IMR-90 (cell line): ENCODE data around the gene VPS13A. TPM values are rescaled to one million over a fixed set of nuclear protein-coding genes. Genes with fewer than 3 reads are reported as not detected.

Source experiments
- ATAC-seq: fragments of 200-7000 bp; cut with Tn5 transposase; 2 replicates; pipeline ENCODE4 v1.9.1; 2020; ENCODE audit warnings: low read depth, mild to moderate bottlenecking, moderate library complexity
- BruUV-seq: library from RNA; stranded (reverse); fragments of 400-500 nt; replicated peaks from 2 replicates; lab custom pipeline; 2021; lab: Mats Ljungman, UMichigan
- CTCF ChIA-PET: fragments of 300-600 bp; formaldehyde crosslinking; extraction: SDS; loops from one replicate; lab custom pipeline; 2021; ENCODE audit warnings: antibody characterized with exemption; lab: Yijun Ruan, JAX
- POLR2A ChIA-PET: fragments of 300-600 bp; sonication (Branson Sonifier 250); formaldehyde crosslinking; loops from one replicate; lab custom pipeline; 2022; ENCODE audit warnings: antibody characterized with exemption; ENCODE audit not compliant: unreplicated experiment; lab: Charles Lee
- DNase-seq: peaks from one replicate; pipeline ENCODE4 v3.0.0; 2013
- H2AFZ ChIP-seq: replicated peaks from 2 replicates; pipeline ENCODE3; 2013; ENCODE audit warnings: low read length, mild to moderate bottlenecking; ENCODE audit not compliant: poor library complexity
- H2AK5ac ChIP-seq: 2 replicates; pipeline ENCODE4 v1.6.1; 2013; ENCODE audit warnings: low read depth, low read length, inconsistent platforms
- H2AK9ac ChIP-seq: replicated peaks from 2 replicates; pipeline ENCODE3; 2013; ENCODE audit warnings: mild to moderate bottlenecking, low read depth, low read length, moderate library complexity; ENCODE audit not compliant: poor library complexity
- H2BK120ac ChIP-seq: 2 replicates; pipeline ENCODE4 v1.6.1; 2013; ENCODE audit warnings: low read depth, low read length, inconsistent platforms
- H2BK15ac ChIP-seq: 3 replicates; pipeline ENCODE4 v1.6.1; 2013; ENCODE audit warnings: low read depth, low read length, inconsistent platforms
- H2BK20ac ChIP-seq: 2 replicates; pipeline ENCODE4 v1.6.1; 2013; ENCODE audit warnings: low read depth, mild to moderate bottlenecking, inconsistent platforms, low read length, moderate library complexity
- H2BK5ac ChIP-seq: 2 replicates; pipeline ENCODE4 v1.6.1; 2013; ENCODE audit warnings: mild to moderate bottlenecking, low read depth, low read length, inconsistent platforms; ENCODE audit not compliant: poor library complexity, severe bottlenecking
- H3K14ac ChIP-seq: replicated peaks from 2 replicates; pipeline ENCODE4 v1.6.1; 2013; ENCODE audit warnings: low read depth, low read length, inconsistent platforms
- H3K18ac ChIP-seq: 2 replicates; pipeline ENCODE4 v1.6.1; 2013; ENCODE audit warnings: low read depth, low read length, control low read depth
- H3K23ac ChIP-seq: 2 replicates; pipeline ENCODE4 v1.6.1; 2013; ENCODE audit warnings: low read depth, low read length, inconsistent platforms
- H3K27ac ChIP-seq: 2 replicates; pipeline ENCODE4 v1.5.1; 2013; ENCODE audit warnings: mild to moderate bottlenecking, control low read depth, low read length; ENCODE audit not compliant: insufficient read depth
- H3K27me3 ChIP-seq: 2 replicates; pipeline ENCODE4 v1.6.1; 2013; ENCODE audit warnings: low read length; ENCODE audit not compliant: control insufficient read depth, insufficient read depth
- H3K36me3 ChIP-seq: 2 replicates; pipeline ENCODE4 v1.6.1; 2013; ENCODE audit warnings: low read length, mixed read lengths; ENCODE audit not compliant: control insufficient read depth, insufficient read depth
- H3K4ac ChIP-seq: 2 replicates; pipeline ENCODE4 v1.6.1; 2013; ENCODE audit warnings: low read depth, low read length, inconsistent platforms
- H3K4me1 ChIP-seq: 2 replicates; pipeline ENCODE4 v1.6.1; 2013; ENCODE audit warnings: low read length, mixed read lengths; ENCODE audit not compliant: control insufficient read depth, insufficient read depth
- H3K4me2 ChIP-seq: 2 replicates; pipeline ENCODE4 v1.6.1; 2013; ENCODE audit warnings: low read depth, mild to moderate bottlenecking, control low read depth, low read length, moderate library complexity
- H3K4me3 ChIP-seq: 2 replicates; pipeline ENCODE4 v1.5.1; 2013; ENCODE audit warnings: low read depth, mild to moderate bottlenecking, control low read depth, low read length, moderate library complexity; ENCODE audit not compliant: insufficient read depth
- H3K56ac ChIP-seq: 2 replicates; pipeline ENCODE4 v1.6.1; 2013; ENCODE audit warnings: low read length, inconsistent platforms; ENCODE audit not compliant: insufficient read depth; ENCODE audit errors: extremely low read depth
- H3K79me1 ChIP-seq, 2 experiments: 2 replicates each; pipeline ENCODE4 v1.6.1; 2013; ENCODE audit warnings: low read length in 2 of 2, inconsistent platforms in 1 of 2, low read depth in 1 of 2
- H3K9ac ChIP-seq: 2 replicates; pipeline ENCODE4 v1.6.1; 2013; ENCODE audit warnings: low read depth, low read length, control low read depth
- H3K9me1 ChIP-seq: 2 replicates; pipeline ENCODE4 v1.6.1; 2013; ENCODE audit warnings: low read length, inconsistent platforms; ENCODE audit not compliant: insufficient read depth
- H3K9me3 ChIP-seq: 2 replicates; pipeline ENCODE4 v1.6.1; 2013; ENCODE audit warnings: low read length; ENCODE audit not compliant: control insufficient read depth, insufficient read depth
- H4K20me1 ChIP-seq: 2 replicates; pipeline ENCODE4 v1.6.1; 2013; ENCODE audit warnings: low read length, inconsistent platforms; ENCODE audit not compliant: insufficient read depth
- H4K5ac ChIP-seq: 2 replicates; pipeline ENCODE4 v1.6.1; 2013; ENCODE audit warnings: mild to moderate bottlenecking, low read depth, low read length, control low read depth
- H4K8ac ChIP-seq, 2 experiments: 2 replicates each; pipeline ENCODE4 v1.6.1; 2013; ENCODE audit warnings: low read depth in 2 of 2, low read length in 2 of 2, control low read depth in 1 of 2, inconsistent platforms in 1 of 2
- H4K91ac ChIP-seq: 2 replicates; pipeline ENCODE4 v1.6.1; 2013; ENCODE audit warnings: low read depth, low read length, inconsistent platforms; ENCODE audit not compliant: insufficient read depth
- CHD1 ChIP-seq: IDR thresholded peaks from 2 replicates; pipeline ENCODE4 v1.6.1; 2012; ENCODE audit warnings: low read depth, low read length, improper control_type of control experiment
- FOS ChIP-seq: fragments of 150-350 bp; IDR thresholded peaks from 2 replicates; pipeline ENCODE4 v1.6.1; 2016; ENCODE audit warnings: low read depth, low read length
- MAFK ChIP-seq: IDR thresholded peaks from 2 replicates; pipeline ENCODE4 v1.6.1; 2012; ENCODE audit warnings: low read depth, low read length, improper control_type of control experiment
- NFE2L2 ChIP-seq: fragments of 150-350 bp; IDR thresholded peaks from 2 replicates; pipeline ENCODE4 v1.6.1; 2016; ENCODE audit warnings: low read depth, mild to moderate bottlenecking, low read length
- SMC3 ChIP-seq: fragments of 150-350 bp; IDR thresholded peaks from 2 replicates; pipeline ENCODE4 v1.6.1; 2016; ENCODE audit warnings: low read depth, mild to moderate bottlenecking, antibody characterized with exemption, low read length, moderate library complexity
- WGBS, 2 experiments: methylation state at CpG; one replicate each; pipeline versions ENCODE4 v1.1.5 to v1.1.7; 2013; ENCODE audit warnings: missing lambda C conversion rate in 2 of 2; ENCODE audit not compliant: insufficient read length in 1 of 2; ENCODE audit errors: extremely low coverage in 2 of 2; 5-methylcytosine and 5-hydroxymethylcytosine counted together
- dilution Hi-C: fragments of 300-500 bp; cut with HindIII; formaldehyde crosslinking; loops from one replicate; pipeline ENCODE4 v1.14.3; 2018; ENCODE audit warnings: low sequenced_read_pairs; ENCODE audit not compliant: unreplicated experiment
- in situ Hi-C: fragments of 300-500 bp; cut with MboI; formaldehyde crosslinking; loops from 3 replicates; pipeline ENCODE4 v1.14.3; 2019; ENCODE audit warnings: low sequenced_read_pairs, inconsistent platforms, mixed read lengths
- intact Hi-C: fragments of 100-400 bp; cut with micrococcal nuclease; formaldehyde crosslinking; loops from 2 replicates; pipeline ENCODE4 v1.10.0; 2022
- polyA plus RNA-seq, 3 experiments: library from polyadenylated mRNA; depleted of rRNA; stranded (reverse); fragments of >200 nt; gene quantifications; 2 replicates each; pipeline ENCODE4 v1.2.3, GENCODE V29; 2012; ENCODE audit warnings: low replicate concordance in 1 of 3
- total RNA-seq: library from RNA; depleted of rRNA; stranded (reverse); fragments of >200 nt; gene quantifications from 2 replicates; pipeline ENCODE4 v1.2.3, GENCODE V29; 2012

VPS13A gene
- total and polyA plus RNA-seq, 2 of the 4 experiments (the other 2 are of a cell fraction): 10.4 to 26.5 TPM

DNA sequence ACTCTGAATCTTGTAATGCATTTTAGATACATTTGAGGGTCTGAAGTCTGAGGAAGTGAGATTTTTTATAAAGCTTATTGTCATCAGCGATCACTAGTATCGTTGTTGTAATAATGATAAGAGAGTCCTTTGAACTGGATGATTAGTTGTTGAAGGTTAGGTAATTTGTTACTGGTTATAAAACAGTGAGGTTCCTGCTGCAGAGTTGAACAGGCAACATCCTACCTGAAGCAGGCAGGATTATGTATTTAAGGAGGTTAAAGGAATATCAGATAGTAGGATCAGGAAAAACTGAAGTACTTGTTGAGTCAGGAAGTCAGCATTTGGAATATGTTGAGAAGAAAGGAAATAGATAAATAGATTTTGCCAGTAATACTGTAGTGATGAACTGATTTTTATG is 106.7 kb downstream of the VPS13A start:
- Histone ChIP-seq H2BK15ac (no peak overlapping the region), H2AK5ac (no peak overlapping the region), H2AFZ (no peak overlapping the region), H4K5ac (no peak overlapping the region), H3K18ac (no peak overlapping the region), H3K27ac (no peak overlapping the region), H3K36me3 (peaks cover 6% of the 10 kb centered on the region), H3K9me3 (peaks cover 7% of the 10 kb centered on the region; the same call in 1 of the 2 replicates), H3K4me2 (no peak overlapping the region), H3K23ac (no peak overlapping the region), H4K8ac (no peak overlapping the region), H2BK120ac (no peak overlapping the region), H2BK20ac (no peak overlapping the region), H3K4me1 (no peaks in the 10 kb centered on the region), H3K9ac (no peak overlapping the region), H3K9me1 (no peaks in the 10 kb centered on the region), H4K91ac (no peak overlapping the region), H3K27me3 (no peaks in the 10 kb centered on the region), H3K56ac (no peak overlapping the region), H3K14ac (no peak overlapping the region), H4K20me1 (no peaks in the 10 kb centered on the region), H3K4me3 (no peak overlapping the region), H2BK5ac (no peak overlapping the region), H3K79me1 (no peaks in the 10 kb centered on the region; a peak in 1 of 4 replicates), H3K4ac (no peak overlapping the region), H2AK9ac (no peak overlapping the region)
- TF ChIP-seq SMC3 (no peak), CHD1 (no peak), NFE2L2 (no peak), FOS (no peak), MAFK (no peak)
- in situ Hi-C loops: no loop called here
- DNase-seq (no peak), ATAC-seq (no peak)
- ChIA-PET CTCF (interaction anchor here (0.6 kb wide), 1 partner anchor 317 kb away, joined by 4 read pairs; no protein-coding TSS in a partner anchor), POLR2A (no interaction called here)
- WGBS, 2 experiments: 93% methylated on average over 2 of the region's 2 CpGs; no CpG with 5 or more reads in 1 of the 2 experiments
- BruUV-seq: no TSS peak
- intact Hi-C loops: no loop called here
- dilution Hi-C loops: no loop called here
